GM19328 (cell line): Measurements from ENCODE around the gene RFT1.

Experiments
- ATAC-seq: cut with Tn5 transposase; IDR thresholded peaks from one replicate; pipeline ENCODE4 v1.9.1; 2021; ENCODE audit warnings: mild to moderate bottlenecking, moderate library complexity; ENCODE audit not compliant: unreplicated experiment

The RFT1 gene

DNA sequence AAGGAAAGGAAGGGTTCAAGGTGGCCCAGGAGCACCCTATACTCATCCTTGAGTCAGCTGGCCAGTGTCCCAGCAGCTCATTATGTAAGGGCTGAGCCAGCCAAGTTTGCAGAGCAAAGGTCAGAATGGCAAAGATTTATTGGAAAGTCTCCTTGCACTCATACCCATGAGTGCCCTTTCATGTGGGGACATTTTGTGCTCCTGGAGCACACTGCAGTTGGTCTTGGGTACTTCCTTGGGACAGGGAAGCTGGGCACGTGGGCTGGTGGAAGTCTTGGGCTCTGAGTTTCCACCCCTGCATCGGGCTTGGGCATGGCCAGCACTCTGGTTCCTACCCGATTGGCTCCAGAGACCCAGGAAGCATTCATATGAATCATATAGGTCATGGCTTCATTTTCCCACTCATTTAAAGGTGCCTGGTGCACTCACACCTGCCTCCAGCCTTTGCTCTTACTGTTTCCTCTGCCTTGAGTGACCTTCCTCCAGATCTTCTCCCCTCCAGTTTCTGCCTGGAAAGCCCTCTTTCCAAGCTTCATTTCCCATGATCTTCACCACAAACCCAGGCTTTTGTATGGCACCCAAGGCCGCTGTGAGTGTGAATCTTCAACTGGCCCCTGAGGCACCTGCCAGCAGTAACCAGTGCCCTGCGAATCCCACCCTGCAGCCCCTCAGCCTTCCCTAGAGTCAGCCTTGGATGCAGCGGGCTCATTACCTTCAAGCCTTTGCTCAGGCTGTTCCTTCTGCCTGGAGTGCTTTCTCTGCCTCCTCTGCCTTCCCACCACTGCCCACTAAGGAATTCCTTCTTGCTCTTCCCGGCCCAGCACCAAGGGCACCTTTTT lies 20.2 kb upstream of the RFT1 start:
- ATAC-seq, result no peak

DNA sequence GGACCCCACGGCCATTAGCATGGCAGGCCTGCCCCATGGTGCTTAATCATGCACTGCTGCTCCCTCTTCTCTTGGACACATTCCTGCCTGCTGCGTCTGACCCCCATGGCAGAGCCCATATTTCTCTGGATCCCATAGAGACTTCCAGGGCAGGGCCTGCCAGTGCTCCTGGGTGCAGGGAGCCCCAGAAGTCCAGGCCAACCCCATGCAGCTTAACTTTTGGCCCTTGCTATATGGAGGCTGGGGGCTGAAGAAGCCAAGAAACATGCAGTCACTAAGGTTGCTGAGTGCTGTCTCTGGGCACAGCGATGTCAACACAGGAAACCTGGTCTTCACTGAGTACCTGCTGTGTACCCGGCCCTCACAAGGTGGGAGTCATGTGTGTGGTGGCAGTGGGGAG lies 19.5 kb upstream of the RFT1 start:
- ATAC-seq, result no peak

DNA sequence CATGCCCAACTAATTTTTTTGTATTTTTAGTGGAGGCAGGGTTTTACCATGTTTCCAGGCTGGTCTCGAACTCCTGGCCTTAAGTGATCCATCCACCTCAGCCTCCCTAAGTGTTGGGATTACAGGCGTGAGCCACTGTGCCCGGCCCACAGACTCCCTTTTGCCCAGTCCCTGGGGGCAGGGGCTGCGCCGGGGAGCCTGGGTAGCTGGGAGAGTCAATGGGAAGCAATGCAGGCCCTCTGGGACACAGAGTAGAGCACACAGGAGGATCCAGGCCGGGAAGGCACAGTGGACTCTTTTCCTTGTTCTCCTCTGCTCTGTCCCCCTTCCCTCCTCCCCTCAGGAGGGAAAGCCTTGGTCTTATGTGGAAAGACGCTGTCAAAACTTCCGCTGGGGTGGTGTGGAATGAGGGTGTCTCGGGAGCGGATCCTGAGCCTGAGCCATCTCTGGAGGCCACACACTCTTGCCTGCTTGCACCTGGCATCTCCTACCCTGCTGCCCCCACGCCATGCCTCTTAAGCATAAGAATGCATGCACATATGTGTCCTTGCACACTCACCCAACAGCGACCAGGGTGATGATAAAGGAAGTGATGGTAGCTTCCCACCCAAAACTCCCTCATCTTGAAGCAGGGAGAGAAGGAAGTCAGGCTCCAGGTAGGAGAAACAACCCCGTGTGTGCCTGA lies 18.9 kb upstream of the RFT1 start:
- ATAC-seq, result no peak

DNA sequence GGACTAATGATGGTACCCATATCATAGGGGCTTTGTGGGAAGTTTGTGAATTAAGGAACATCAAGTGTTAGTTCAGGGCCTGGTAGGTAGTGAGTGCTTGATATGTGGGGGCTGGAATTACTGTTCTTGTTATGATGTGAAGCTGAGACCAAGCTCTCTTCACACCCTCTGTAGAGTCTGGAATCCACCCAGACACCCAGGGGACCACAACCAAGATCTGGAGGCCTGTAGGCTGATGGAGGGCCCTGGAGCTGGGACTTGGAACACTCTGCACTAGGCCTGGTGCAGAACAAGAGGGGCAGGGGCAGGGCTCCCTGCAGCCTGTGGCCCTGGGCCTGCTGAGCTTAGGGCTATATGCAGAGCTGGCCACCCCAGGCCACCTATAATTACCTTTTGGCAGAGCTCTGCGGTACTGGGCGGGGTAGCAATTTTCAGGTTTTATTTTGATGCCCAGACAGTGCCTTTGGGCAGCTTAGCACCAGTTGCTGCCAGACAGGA lies 17.7 kb upstream of the RFT1 start:
- no peak for ATAC-seq

DNA sequence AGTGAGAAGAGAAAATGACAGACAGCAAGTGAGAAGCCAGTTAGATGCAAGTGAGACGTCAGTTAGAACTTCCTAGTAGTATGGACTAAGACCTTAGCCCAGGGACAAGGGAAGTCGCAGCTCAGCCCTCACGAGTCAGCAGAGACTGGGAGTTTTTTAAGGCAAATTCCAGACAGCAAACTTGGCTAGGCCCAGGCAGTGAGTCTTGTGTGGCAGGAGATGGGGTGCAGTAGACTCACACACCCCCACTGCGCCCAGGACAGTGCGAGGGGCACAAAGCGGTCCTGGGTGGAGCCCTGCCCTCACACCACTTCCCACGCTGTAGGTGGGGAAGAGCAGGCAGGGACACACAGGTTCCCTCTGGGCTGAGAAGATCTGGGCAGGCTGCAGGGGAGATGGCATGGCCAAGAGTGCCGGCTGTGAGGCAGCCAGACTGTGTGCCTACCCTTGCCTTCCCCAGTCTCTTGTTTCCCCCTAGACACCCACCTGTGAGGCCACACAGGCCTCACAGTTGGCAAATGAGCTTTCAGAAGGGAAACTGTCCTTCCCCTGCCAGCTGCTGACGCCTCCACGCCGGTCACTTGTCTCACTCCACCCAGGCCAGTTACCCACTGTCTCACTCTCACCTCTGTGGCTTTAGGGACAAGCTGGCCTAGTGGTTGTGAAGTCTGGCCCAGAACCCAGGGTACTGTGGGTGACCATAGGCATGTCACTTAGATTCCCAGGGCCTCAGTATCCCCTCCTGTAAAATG lies 17.1 kb upstream of the RFT1 start:
- no peak for ATAC-seq

DNA sequence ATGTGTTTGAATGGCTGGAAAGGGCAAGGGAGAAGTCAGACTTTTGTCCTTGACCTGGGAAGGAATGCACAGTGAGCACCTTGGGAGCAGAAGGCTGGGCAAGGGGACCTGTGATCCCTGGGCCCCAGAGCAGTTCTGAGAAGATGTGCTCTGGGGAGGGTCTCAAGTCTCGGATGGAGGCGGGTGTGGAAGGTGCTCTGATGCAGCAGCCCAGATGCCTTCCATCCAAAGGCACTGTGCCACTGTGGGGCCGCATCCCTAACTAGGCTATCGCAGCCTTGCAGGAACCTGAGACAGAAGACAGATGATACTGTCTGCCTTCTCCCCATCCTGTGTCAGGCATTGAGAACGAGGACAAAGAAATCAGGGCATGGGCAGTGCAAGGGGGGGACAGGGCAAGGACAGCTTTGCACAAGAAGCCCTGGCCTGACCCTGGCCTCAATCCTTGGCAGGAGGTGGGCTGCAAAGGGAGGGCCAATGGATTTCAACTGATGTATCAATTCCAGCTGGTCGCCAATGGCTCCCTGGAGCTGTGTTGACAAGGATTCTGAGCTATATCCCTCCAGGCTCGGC lies 16.2 kb upstream of the RFT1 start:
- no peak for ATAC-seq

DNA sequence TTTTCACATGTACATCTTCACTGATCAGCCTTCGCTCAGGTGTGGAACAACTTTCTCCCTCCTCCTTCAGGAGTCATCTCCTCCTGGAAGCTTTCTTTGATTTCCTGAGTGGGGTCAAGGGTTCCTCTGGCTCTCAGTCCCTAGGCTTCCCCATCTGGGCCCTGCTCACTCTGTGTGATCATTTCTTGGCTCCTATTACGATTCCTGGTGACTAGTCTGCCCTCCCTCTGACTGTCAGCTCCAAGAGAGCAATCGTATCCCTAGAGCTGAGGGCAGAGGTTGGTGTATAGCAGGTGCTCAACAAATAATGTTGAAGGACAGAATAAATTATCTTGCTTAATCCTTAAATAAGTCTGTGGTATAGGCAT lies 15.5 kb upstream of the RFT1 start:
- no peak for ATAC-seq

DNA sequence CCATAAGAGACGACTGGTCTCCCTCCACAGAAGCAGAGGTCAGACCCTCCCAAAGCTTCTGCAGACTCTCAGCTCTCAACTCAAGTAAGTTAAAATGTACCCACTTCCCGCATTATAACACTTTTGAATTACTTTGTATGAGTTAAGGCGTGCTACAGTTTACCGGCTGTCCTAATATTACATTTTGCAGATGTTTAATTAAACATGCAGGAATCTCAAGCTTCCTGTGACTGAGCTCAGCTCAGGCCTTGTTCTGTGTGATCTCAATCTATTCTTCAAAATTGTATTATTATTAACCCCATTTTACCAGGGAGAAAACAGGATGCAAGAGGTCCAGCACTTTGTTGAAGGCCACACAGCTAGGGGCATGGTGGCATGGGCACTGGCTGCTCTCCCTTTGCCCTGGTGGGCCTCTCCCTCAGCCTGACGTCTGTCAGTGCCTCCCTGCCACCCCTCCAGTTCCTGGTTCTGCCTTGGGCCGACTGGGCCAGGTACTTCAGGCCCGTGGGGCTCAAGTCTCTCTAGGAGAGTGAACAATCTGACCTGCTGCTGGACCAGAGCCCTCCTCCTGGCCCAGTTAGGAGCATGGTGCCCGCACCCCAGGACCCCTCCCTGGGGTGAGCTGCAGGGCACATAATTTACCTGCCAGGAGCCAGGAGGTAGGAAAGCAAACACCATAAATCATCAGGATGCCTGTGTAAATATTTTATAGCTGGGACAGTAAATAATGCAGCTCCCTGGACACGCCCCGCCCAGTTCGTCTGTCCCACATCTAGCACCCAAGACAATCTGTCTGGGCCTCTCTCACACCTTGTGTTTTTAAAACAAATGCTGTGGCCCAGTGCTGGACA lies 14.9 kb upstream of the RFT1 start:
- ATAC-seq, result no peak

DNA sequence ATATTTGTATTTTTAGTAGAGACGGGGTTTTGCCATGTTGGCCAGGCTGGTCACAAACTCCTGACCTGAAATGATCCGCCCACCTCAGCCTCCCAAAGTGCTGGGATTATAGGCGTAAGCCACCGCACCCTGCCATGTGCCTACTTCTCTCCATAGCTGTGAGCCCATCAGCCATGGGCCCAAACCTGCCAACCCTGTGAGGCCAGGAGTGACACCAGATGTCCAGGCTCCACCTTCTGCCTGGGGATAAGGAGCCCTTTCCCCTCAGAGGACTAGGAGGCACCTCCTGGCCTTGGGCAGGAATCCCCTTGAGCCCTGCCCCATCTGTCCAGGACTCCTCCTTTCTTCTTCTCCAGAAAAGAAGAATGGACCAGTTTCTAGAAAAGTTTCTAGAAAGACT lies 14.2 kb upstream of the RFT1 start:
- no peak for ATAC-seq

DNA sequence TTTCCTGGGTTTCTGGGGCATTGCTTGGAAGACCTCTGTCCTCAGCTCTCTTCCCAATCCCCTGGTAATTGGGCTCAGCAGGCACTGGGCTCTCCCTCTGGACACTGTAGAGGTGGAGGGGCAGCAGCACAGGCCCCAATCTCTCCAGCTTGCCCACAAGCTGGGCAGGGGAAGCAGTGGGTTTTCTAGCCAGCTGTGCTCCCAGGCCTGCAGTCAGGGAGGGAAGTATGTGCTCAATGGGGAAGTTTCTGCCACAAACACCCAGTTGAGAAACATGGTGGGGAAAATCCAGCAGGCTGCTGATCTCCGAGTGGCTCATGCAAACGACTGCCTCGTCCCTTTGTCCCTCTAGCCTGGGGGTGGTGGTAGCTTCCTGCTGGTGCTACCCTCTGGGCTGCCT lies 12.8 kb upstream of the RFT1 start:
- no peak for ATAC-seq

DNA sequence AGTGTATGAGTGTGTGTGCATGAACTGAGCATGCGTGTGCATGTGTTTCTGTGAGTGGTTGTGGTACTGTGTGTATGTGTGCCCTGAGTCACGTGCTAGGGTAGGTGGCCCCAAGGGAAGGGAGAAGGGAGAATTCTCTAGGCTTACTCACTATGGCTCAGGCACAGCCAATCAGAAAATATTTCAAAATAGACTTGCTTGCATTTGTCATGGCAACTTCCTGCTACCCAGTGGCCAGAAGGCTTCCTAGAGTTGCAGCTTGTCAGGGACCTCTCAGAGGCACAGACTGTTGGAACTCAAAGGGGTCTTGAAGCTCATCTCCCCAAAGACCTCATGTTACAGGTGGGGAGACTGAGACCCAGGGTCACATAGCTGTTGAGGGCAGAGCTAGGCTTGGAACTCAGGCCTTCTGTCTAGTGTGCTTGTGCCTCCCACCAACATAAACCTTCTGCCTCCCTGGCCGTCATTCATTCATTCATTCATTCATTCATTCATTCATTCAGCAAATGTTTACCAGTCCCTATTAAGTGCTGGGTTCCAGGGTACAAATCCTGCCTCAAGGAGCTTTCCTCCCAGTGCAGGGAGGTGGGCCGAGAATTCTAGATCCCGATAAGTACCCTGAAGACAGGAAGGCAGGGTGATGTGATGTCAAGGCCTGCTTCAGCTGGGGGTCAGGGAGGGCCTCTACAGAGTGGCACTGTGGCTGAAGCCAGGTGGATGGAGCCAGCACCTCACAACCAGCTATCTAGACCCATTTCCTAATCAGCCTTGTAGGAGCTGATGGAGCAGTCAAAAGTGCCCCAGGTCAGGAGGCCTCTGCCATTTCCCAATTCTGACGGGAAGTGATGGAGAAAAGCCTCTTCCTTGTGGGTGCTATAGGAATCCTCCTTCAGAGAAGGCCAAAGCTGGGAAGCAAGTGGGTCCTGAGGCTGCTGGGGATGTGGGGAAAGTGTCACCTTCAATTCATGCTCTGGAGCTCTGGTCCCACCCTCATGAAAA lies 10.9 kb upstream of the RFT1 start:
- no peak for ATAC-seq

DNA sequence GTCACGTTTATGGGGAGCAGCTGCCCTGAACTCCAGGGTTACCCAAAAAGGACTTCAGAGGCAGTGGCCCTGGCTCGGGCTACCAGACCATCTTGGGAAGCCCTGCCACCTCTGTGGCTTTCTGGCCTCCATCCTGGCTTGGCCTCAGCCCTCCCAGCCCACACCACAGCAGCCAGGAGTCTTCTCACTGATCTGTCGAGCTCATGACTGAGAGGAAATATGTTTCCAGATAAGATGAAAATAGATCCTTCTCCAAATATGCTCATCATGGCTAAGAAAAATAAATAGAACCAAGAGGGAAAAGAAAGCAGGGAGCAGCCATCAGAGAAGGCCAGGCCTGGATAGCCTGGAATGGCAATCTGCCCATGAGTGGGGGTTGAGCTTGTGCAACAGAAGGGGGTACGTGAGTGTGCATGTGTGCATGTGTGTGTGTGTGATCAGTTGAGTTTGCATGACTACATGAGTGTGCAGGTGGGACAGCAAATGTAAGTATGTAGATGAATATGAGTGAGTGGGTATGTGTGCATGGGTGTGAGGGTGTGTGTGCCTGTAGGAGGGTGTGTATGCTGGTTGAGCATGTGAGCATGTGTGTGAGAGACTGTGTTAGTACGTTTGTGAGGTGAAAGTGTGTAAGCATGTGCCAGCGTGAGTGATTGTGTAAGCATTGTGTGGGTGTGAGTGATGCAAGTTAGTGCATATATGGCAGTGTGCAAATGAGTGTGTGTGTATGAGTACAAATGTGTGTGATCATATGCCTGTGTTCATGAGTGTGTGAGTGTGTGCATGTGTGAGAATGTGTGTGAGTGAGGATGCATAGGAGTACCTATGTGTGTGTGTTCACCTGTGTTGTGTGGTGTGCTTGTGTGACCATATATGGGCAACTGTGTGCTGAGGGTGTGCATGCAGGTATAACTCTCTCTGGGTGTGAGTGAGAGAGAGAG lies 9.9 kb upstream of the RFT1 start:
- no peak for ATAC-seq

DNA sequence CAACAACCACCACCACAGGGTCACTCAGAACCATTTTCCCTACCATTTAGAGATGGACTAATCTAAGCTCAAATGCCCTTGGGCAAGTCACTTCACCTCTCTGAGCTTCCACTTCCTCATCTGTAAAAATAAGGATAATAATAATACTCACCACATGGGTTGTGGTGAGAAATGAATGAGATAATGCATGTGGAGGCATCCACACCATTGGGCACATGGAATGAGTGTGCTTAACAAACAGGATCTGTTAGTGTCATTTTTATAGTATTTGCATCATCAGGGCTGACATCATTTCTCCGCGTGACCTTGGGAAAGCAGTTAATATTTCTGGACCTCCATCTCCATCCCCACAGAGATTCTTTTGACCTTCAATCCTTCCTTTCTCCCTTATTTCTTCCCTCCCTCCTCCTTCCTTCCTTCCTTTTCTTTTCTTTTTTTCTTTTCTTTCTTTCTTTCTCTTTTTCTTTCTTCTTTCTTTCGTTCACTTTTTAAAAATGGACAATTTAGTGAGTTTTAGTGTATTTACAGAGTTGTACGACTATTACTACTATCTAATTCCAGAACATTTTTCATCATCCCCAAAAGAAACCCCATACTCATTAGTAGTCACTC lies 7.7 kb upstream of the RFT1 start:
- no peak for ATAC-seq

DNA sequence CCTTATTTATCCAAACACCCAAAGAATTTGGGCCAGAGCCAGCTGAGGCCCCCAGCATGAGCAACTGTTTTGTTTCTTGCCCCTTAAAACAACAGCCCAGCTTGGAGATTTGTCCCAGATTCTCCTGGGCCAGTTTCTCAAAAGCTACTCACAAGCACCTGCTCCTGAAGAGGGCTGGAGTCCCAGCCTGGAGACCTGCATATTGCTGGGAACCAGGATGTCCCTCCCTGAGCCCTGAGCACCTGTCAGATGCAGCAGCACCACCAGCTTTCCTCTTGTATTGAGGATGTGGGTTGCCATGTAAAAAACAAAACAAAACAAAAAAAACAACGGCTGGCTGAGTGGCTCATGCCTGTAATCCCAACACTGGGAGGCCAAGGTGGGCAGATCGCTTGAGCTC lies 7.0 kb upstream of the RFT1 start:
- no peak for ATAC-seq

DNA sequence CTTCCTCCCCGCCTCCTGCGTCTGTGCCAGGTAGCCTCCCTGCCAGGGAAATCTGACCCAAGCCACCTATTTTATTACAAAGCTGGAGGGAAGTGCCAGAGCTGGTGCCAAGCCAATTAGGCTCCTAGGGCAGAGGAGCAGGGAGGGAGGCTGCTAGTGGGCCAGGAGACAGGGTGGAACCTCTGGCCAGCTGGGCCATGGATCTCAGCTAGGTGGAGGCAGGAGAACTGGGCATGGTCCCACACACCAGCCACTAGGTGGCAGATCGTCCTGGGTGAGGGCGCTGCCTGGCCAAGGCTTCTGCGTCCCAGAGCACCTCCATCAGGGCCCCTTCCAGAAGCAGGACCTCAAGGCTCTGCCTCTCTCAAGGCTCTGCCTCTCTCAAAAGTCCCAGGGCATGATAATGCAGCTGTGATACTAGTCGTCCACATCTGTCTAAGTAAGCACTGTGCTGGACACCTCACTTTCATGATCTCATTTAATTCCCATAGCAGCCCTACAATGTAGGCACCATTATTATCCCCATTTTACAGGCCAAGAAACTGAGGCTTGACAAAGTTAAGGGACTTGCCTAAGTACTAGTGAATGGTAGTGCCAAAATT lies 4.5 kb upstream of the RFT1 start:
- ATAC-seq, result no peak

DNA sequence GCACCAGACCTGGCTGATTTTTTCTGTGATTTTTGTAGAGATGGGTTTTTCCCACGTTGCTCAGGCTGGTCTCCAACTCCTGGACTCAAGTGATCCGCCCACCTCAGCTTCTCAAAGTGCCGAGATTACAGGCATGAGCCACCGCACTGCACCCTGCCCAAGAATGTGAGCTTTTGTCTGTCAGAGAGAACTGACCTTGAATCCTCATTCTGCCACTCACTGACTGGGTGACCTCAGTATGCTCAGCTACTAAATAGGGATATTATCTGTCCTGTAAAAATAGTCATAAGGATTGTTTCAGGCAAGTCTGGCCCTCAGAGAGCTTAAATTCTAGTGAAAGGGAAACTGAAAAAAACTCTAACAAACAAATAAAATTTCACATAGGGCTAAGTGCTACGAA lies 2.1 kb upstream of the RFT1 start:
- no peak for ATAC-seq

DNA sequence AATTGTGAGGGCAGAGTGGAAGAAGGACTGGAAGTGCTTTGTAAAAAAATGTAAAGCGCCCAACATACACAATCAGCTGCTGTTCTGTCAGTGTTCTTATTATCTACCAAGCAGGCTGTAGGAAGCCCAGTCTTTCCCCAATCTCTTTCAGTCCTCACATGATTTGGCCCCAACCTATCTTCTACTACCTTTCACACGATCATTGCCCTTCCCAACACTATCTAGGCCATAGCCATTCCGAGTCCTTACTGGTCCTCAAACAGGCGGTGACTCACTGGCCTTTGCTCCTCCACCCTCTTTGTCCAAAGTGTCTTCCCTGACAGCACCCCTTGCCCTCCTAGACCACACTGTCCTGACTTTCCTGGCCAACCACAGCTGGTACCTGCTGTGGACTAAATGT lies 861 bp upstream of the RFT1 start:
- no peak for ATAC-seq
